HUES64 (cell line): ENCODE results near the gene C2CD4C.
"Not testable (repeated sequence)": the region's sequence is repeated elsewhere in the genome, so short reads cannot be mapped to it uniquely, and the experiment has no call there.

Experiments used
- H3K27ac ChIP-seq: 2 replicates; pipeline ENCODE4 v1.7.0; 2013; ENCODE audit warnings: low read depth, low read length, inconsistent platforms
- H3K27me3 ChIP-seq: 2 replicates; pipeline ENCODE4 v1.6.1; 2013; ENCODE audit warnings: mild to moderate bottlenecking, low read length; ENCODE audit not compliant: insufficient read depth
- H3K36me3 ChIP-seq: 2 replicates; pipeline ENCODE4 v1.6.1; 2013; ENCODE audit warnings: mild to moderate bottlenecking, low read length; ENCODE audit not compliant: insufficient read depth
- H3K4me1 ChIP-seq: 2 replicates; pipeline ENCODE4 v1.6.1; 2013; ENCODE audit warnings: mild to moderate bottlenecking, low read length, moderate library complexity; ENCODE audit not compliant: insufficient read depth
- H3K4me3 ChIP-seq: 2 replicates; pipeline ENCODE4 v1.5.1; 2013; ENCODE audit warnings: mild to moderate bottlenecking, low read length, moderate library complexity
- H3K9ac ChIP-seq: 2 replicates; pipeline ENCODE4 v1.6.1; 2013; ENCODE audit warnings: mild to moderate bottlenecking, low read depth, low read length
- H3K9me3 ChIP-seq: 2 replicates; pipeline ENCODE4 v1.6.1; 2013; ENCODE audit warnings: low read depth, low read length; ENCODE audit not compliant: insufficient read depth
- WGBS: fragments of 150-250, 120-280 bp; methylation state at CpG from one replicate; pipeline ENCODE4 v1.1.7; 2013; ENCODE audit warnings: missing lambda C conversion rate; 5-methylcytosine and 5-hydroxymethylcytosine counted together

The C2CD4C gene

DNA sequence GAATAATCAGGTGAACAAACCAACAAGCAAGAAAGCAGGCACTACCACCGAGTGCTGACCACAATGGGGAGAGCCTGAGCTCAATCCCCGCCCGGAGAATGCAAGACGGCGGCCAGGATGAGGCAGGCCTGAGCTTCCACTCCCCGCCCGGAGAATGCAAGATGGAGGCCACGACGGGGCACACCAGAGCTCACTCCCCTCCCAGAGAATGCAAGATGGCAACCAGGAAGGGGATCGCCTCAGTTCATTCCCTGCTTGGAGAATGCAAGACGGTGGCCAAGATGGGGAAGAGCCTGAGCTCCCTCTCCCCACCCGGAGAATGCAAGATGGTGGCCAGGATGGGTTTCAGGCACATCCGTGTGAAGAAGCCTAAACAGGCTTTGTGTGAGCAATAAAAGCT, 39.7 kb downstream of the C2CD4C start:
- Histone ChIP-seq H3K9me3 (no peaks in the 10 kb centered on the region), H3K4me3 (no peak overlapping the region), H3K9ac (no peak overlapping the region), H3K36me3 (no peaks in the 10 kb centered on the region), H3K27ac (no peak overlapping the region), H3K4me1 (no peaks in the 10 kb centered on the region), H3K27me3 (no peaks in the 10 kb centered on the region)
- 88% methylated on average over 13 of the region's 13 CpGs for WGBS

DNA sequence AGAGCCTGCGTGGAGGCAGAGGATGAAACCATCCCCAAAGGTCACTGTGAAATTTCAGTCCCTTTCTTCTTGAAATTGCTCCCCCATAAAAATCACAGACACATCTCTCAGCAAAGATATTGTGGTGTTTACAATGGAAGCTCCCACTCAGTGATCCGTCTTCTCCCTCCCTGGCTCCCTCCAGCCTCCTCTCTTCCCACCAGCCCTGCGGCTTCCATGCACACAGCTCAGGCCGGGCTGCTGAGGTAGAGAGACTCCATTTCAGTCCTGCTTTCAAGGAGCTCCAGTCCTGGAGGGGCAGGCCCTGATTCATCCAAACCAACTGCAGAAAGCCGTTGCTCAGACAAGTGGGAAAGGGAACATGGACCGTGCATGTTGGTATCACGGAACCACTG, 40.3 kb downstream of the C2CD4C start:
- H3K9ac ChIP-seq, result no peak overlapping the region
- H3K4me3 ChIP-seq, result no peak overlapping the region
- no peaks in the 10 kb centered on the region for H3K27me3 ChIP-seq
- H3K4me1 ChIP-seq, result no peaks in the 10 kb centered on the region
- 90% methylated on average over 7 of the region's 7 CpGs for whole genome bisulfite sequencing
- H3K36me3 ChIP-seq, result no peaks in the 10 kb centered on the region
- H3K27ac ChIP-seq, result no peak overlapping the region
- H3K9me3 ChIP-seq, result no peaks in the 10 kb centered on the region

DNA sequence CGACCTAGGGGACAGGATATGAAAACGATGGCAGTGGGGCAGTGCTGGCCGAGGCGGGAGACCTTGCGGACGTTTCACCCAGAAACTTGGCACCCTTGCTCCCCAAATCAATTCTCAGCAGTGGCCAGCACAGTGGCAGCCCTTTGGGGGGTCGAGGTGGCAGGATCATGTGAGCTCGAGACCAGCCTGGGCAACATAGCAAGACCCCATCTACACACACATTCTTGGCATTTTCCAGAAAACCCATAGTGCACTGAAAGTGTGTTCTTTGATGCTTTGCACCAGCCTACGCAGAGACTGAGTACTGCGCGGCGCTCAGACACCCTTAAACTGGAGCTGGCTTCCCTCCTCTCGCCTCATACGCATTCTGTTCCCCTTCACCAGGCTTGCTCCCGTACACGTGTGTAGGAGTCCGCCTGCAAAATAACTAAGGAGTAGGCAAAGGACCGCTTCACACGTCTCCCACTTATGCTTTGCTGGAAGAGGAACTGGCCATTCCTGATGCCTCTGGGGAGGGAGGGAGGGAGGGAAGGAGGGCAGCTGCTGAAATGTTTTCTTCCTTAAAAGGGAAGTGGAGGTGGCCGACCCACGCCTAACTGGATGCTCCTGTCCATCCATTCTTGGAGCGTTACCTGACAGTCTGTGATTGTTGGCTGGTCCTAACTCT, 40.9 kb downstream of the C2CD4C start:
- Histone ChIP-seq H3K9me3 (no peaks in the 10 kb centered on the region), H3K27ac (no peak overlapping the region), H3K36me3 (no peaks in the 10 kb centered on the region), H3K27me3 (no peaks in the 10 kb centered on the region), H3K4me1 (no peaks in the 10 kb centered on the region), H3K4me3 (no peak overlapping the region), H3K9ac (no peak overlapping the region)
- WGBS, result 93% methylated on average over 22 of the region's 22 CpGs

DNA sequence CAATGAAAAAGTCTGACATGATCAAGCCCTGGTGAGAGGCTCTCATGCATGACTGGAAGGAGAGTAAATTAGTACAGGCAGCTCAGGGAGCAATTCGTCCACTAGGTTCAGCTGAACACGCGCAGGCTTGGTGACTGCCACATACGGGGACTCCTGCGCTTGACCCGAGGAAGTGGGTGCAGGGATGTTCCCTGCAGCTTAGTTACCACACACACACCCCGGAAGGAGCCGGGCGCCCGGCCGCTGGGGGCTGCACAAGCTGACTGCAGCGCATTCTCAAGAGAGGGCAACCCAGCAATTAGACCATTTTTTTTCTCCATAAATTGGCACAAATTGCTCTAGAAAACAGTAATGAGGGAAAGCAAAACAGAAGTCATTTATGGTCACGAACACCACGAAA, 41.4 kb downstream of the C2CD4C start:
- no peaks in the 10 kb centered on the region for H3K36me3 ChIP-seq
- WGBS, result 95% methylated on average over 14 of the region's 14 CpGs
- H3K27me3 ChIP-seq, result no peaks in the 10 kb centered on the region

DNA sequence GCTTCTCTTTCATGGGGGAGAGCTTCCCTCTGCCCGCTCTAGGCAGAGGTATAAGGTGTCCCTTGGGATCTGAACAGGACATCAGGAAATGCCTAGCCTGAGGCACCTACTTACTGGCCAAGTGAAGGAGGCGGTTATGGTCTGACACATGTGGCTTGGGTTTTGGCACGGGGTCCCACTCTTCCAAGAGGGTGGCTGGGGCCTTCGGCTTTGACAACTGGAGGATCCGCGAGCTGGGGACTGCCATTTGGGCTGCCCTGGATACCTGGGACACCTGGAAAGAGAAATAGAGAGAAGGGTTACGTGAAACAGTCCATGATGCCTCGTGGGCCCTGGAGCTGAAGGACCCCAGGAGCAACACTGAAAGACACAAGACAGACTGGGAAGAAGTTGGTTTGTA, 42.0 kb downstream of the C2CD4C start:
- H3K4me3 ChIP-seq, result no peak overlapping the region
- no peaks in the 10 kb centered on the region for H3K9me3 ChIP-seq
- H3K27ac ChIP-seq, result no peak overlapping the region
- H3K9ac ChIP-seq, result no peak overlapping the region
- H3K27me3 ChIP-seq, result no peaks in the 10 kb centered on the region
- H3K36me3 ChIP-seq, result no peaks in the 10 kb centered on the region
- H3K4me1 ChIP-seq, result no peaks in the 10 kb centered on the region
- 92% methylated on average over 8 of the region's 8 CpGs for WGBS

More for the DNA sequence above, 41.4 kb downstream of the C2CD4C start:
- Histone ChIP-seq H3K9me3 (no peaks in the 10 kb centered on the region), H3K4me3 (no peak overlapping the region), H3K4me1 (no peaks in the 10 kb centered on the region), H3K27ac (no peak overlapping the region), H3K9ac (no peak overlapping the region)

DNA sequence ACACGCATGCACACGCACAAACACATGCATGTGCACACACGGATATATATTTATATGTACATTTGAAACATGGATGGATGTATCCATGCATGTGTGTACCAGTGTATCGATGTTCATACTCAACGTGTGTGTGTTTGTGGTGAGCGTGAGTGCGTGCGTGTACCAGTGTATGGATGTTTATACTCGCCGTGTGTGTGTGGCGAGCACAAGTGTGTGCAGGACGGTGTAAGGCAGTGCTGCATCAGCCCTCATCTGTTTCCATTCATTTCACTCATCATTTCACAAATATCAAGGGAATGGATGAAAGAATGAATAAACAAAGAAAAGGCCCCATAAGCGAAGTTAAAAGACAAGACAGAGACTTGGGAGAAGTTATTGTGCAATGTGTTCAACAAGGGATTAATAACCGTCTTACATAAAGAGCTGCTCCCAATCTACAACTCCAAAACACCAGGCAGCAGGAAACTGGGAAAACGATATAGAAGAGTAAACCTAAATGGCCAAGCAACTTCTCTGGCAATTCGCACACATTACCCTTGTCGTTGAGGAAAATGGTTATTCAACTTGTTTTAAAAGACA, 42.7 kb downstream of the C2CD4C start:
- WGBS, result 96% methylated on average over 16 of the region's 17 CpGs
- no peak overlapping the region for H3K9ac ChIP-seq
- no peak overlapping the region for H3K27ac ChIP-seq
- no peaks in the 10 kb centered on the region for H3K4me1 ChIP-seq
- H3K4me3 ChIP-seq, result no peak overlapping the region
- no peaks in the 10 kb centered on the region for H3K9me3 ChIP-seq
- no peaks in the 10 kb centered on the region for H3K27me3 ChIP-seq
- H3K36me3 ChIP-seq, result no peaks in the 10 kb centered on the region

DNA sequence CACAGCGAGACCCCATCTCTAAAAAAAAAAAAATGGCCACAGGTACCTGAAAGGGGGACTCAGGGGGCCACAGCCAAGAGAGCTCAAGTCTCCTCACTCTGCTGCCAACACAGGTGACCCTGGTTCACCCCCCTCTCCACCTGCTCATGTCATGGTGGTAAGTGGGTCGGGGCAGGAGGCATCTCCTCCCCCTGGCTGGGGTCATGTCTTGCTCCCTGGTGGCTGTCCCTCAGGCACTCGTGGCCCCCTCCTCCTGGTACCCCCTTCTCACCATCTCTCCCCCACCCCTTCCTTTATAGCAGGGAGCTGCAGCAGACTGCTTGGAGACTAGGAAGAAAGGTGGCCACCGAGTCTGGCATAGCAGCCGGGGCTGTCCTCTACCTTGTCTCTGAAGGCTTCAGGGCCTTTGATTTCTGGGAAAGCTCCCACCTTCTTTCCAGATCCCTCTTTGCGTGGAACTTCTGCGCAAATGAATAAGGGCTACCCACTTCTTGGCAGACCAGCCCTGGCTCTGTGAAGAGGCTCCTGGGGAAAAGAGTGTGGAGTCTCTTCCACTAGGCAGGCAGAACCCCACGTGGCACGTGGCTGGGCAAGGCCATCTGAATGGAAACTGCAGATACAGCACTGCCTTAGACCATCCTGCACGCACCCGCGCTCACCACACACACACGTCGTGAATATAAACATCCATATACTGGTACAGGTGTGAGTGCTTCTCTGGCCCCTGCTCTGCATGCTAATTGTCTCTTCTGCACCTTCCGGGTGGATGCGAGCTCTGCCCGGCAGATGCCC, 44.3 kb downstream of the C2CD4C start:
- H3K4me3 ChIP-seq, result no peak overlapping the region
- H3K4me1 ChIP-seq, result no peaks in the 10 kb centered on the region
- H3K9me3 ChIP-seq, result no peaks in the 10 kb centered on the region
- H3K27me3 ChIP-seq, result no peaks in the 10 kb centered on the region
- H3K27ac ChIP-seq, result no peak overlapping the region
- no peaks in the 10 kb centered on the region for H3K36me3 ChIP-seq
- no peak overlapping the region for H3K9ac ChIP-seq
- WGBS, result 87% methylated on average over 17 of the region's 17 CpGs

DNA sequence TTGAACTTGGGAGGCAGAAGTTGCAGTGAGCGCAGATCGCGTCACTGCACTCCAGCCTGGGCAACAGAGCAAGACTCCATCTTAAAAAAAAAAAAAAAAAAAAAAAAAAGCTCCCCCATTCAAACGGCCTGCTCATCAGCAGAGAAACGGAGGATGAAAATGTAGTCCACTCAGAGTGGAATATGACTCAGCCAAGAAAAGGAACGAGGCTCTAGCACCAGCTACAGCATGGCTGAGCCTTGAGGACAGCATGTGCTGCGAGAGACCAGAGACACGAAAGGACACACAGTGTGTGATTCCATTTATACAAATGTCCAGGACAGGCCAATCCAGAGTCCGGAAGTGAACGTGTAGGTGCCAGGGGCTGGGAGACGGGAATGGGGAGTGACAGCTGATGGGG, 46.3 kb downstream of the C2CD4C start:
- H3K27me3 ChIP-seq, result no peaks in the 10 kb centered on the region
- no peak overlapping the region for H3K27ac ChIP-seq
- H3K4me3 ChIP-seq, result no peak overlapping the region
- no peaks in the 10 kb centered on the region for H3K9me3 ChIP-seq
- 95% methylated on average over 11 of the region's 11 CpGs for WGBS
- H3K4me1 ChIP-seq, result no peaks in the 10 kb centered on the region
- no peaks in the 10 kb centered on the region for H3K36me3 ChIP-seq
- no peak overlapping the region for H3K9ac ChIP-seq

DNA sequence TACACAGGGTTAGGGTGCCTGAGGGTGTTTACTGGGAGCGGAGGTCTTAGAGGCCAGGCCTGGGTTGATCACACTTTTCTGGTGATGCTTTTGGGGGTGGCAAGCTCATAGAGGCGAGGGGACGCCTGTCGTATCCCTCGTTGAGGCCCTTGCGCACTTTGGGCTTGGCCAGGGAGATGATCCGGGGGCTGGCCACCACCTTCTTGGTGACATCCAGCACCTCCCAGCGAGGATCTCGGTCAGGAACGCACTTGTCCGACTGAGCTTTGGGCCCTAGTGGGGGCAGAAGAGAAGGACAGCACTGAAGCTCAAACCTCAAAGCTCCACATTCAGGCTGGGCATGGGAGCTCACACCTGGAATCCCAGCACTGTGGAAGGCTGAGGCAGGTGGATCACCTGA, 46.8 kb downstream of the C2CD4C start:
- H3K9me3 ChIP-seq, result no peaks in the 10 kb centered on the region
- 95% methylated on average over 11 of the region's 11 CpGs for WGBS
- no peaks in the 10 kb centered on the region for H3K4me1 ChIP-seq
- H3K4me3 ChIP-seq, result no peak overlapping the region
- no peak overlapping the region for H3K9ac ChIP-seq
- H3K27me3 ChIP-seq, result no peaks in the 10 kb centered on the region
- no peaks in the 10 kb centered on the region for H3K36me3 ChIP-seq
- H3K27ac ChIP-seq, result no peak overlapping the region

DNA sequence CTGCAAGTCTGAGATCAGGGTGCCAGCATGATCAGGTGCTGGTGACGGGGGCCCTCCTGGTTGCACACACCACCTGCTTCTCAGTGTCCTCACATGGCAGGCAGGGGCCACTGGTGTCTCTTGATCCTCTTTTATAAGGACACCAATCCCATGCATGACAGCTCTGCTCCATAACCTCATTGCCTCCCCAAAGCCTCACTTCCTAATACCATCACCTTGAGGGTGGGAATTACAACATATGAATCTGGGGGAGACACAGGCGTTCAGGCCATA, 49.4 kb downstream of the C2CD4C start:
- Histone ChIP-seq H3K27ac (no peak overlapping the region), H3K9ac (no peak overlapping the region), H3K27me3 (no peaks in the 10 kb centered on the region), H3K4me1 (no peaks in the 10 kb centered on the region), H3K4me3 (no peak overlapping the region), H3K9me3 (no peaks in the 10 kb centered on the region), H3K36me3 (no peaks in the 10 kb centered on the region)
- 84% methylated on average over 2 of the region's 2 CpGs for WGBS

DNA sequence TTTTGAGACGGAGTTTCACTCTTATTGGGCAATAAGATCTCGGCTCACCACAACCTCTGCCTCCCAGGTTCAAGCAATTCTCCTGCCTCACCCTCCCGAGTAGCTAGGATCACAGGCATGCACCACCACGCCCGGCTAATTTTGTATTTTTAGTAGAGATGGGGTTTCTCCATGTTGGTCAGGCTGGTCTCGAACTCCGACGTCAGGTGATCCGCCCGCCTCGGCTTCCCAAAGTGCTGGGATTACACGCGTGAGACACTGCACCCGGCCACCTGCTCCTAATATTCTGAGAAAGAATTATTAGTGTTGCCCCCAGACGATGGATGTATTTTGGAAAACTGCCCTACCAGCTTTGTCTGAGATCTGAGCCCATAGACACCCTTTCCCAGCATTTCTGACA, 53.4 kb downstream of the C2CD4C start:
- H3K9ac ChIP-seq, H3K4me1 ChIP-seq, H3K9me3 ChIP-seq, H3K4me3 ChIP-seq, H3K27me3 ChIP-seq, H3K36me3 ChIP-seq, H3K27ac ChIP-seq: not testable (repeated sequence)
- 91% methylated on average over 14 of the region's 15 CpGs for WGBS
